ENCODE results near the gene HSPB6.
"Not testable (repeated sequence)": the region's sequence is repeated elsewhere in the genome, so short reads cannot be mapped to it uniquely, and the experiment has no call there.

The HSPB6 gene

DNA sequence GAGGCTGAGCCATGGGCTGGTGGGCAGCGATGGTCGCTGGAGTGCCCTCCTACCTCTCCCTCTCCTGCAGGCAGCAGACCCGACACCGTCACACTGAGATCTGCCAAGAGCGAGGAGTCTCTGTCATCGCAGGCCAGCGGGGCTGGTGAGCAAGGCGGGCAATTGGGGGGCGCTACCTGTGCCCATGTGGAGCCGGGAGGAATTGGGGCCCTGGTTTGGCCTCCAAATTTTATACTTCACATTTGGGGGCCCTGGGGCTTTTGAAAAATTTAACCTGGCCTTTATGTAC lies 28.5 kb upstream of the HSPB6 start:
- no peak for DNase-seq

DNA sequence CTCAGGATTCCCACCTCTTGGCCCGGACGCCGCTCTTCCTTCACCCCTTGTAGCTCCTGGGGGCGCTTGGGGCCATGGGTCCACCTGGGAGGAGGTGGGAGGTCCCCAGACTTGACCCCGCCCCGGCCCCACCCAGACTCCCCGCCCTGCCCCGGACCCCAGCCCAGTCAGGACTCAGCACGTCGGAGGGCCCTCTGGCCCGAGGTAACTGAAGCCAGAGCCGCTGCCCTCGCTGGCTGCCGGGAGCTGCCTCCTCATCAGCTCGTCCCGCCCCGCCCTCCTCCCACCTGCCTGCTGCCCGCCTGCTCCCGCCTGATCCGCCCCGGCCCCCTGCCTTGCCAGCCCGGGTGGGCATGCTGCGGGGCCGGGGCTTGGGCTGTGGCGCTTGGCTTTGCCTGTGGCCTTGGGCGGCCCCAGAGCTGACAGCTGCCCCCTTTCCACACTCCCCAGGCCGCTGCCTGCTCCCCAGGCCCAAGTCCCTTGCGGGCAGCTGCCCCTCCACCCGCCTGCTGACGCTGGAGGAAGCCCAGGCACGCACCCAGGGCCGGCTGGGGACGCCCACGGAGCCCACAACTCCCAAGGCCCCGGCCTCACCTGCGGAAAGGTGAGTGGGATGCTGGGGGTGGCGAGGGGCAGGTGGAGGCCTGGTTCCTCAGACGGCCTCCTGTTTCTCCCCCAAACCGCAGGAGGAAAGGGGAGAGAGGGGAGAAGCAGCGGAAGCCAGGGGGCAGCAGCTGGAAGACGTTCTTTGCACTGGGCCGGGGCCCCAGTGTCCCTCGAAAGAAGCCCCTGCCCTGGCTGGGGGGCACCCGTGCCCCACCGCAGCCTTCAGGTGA lies 27.9 kb upstream of the HSPB6 start:
- no peak for DNase-seq

DNA sequence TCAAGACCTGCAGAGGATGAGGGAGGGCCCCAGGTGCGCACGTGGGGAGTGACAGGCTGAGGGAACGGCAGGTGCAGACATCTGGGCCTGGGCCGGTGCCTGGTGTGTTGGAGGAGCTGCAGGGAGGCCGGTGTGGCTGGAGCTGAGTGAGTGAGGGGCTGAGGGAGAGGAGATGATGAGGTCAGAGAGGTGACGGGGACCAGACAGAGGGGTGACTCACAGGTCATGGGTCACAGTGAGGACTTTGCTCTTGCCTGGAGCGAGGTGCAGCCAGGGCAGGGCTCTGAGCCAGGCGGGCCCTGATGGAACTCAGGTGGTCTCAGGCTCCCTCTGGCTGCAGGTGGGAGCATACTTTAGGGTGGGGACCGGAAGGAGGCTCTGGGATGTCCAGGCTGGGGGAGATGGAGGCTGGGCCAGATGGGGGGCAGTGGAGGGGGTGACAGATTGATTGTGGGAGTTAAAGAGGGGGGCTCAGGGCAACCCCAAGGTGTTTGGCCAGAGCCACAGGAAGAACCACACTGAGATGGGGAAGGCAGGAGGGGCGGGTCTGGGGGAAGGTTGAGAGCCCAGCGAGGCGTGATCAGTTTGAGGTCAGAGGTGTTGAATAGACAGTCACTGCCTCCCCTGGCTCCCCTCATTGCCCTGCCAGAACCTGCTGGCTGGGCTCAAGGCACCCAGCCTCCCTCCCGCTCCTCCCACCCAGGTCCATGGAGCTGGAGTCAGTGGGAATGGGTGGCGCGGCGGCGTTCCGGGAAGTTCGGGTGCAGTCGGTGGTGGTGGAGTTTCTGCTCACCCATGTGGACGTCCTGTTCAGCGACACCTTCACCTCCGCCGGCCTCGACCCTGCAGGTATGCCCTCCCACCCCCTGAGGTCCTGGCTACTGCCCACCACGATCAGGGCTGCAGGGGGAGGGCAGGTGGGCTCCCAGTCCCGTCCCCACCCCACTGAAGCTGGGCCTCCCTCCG lies 26.9 kb upstream of the HSPB6 start:
- DNase-seq: no peak

DNA sequence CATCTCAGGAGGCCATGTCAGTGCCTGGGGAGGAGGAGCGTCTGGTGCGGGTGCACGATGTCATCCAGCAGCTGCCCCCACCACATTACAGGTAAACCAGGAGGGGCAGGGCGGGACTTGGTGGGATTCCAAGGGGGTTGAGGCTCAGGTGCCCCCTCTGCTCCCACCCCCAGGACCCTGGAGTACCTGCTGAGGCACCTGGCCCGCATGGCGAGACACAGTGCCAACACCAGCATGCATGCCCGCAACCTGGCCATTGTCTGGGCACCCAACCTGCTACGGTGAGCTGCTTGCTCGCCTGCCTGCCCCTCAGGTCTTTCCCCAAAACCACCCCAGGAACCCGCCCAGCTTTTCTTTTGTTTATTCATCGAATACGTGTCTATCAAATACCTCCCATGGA lies 25.8 kb upstream of the HSPB6 start:
- no peak for DNase-seq

DNA sequence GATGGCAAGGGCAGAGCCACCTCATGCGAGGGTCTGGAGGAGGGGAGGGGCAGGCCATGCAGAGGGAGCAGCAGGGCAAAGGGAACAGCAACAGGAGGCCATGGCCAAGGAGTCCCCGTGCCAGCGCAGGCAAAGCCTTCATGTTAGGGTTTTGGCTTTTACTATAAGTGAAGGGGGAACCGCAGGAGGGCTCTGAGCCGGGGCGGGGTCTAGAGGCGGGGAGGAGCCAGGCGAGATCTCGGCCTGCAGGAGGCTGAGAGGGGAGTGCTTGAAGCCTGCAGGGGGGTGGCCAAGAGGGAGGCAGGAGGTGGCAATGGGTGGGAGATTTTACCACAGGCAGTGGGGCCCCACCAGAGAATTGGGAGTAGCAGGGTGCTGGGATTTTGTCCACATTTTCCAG lies 24.8 kb upstream of the HSPB6 start:
- no peak for DNase-seq

DNA sequence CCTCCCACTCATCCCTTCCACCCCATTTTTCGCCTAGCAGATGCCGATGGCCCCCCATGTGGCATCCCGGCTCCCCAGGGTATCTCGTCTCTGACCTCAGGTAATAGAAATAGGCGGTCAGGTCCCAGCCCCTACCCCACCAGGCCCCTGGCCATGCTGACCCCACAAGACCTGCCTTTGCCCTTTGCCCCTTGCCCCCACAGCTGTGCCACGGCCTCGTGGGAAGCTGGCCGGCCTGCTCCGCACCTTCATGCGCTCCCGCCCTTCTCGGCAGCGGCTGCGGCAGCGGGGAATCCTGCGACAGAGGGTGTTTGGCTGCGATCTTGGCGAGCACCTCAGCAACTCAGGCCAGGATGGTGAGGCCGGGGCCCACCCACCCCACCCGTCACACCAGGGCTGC lies 23.9 kb upstream of the HSPB6 start:
- DNase-seq: no peak

DNA sequence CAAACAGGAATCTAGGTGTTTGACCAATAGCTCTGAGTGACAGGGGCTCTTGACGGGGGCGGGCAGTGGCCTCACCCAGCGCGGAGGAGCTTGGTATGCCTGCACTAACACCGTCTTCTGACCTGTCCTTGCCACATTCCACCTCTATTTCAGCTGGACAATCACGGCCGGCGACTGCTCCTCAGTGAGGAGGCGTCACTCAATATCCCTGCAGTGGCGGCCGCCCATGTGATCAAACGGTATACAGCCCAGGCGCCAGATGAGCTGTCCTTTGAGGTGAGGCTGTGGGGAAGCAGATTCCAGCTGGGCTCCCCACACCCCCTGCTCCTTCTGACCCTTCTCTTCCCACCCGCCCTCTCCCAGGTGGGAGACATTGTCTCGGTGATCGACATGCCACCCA lies 23.2 kb upstream of the HSPB6 start:
- no peak for DNase-seq

DNA sequence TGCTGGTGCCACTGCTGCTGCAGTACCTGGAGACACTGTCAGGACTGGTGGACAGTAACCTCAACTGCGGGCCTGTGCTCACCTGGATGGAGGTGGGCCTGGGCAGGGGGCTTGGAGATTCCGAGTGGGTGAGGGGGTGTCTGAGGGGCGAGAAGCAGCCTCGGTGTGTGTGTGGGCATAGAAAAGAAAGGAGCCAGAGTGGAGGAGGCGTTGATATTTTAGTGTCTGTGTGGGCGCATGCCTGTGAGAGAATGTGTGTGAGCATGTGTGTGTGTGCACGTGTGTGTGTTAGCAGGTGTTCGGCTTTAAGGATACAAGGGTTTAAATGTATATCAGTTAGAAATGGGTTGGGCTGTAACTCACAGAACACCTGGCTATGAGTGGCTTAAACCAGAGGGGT lies 22.2 kb upstream of the HSPB6 start:
- DNase-seq: no peak

DNA sequence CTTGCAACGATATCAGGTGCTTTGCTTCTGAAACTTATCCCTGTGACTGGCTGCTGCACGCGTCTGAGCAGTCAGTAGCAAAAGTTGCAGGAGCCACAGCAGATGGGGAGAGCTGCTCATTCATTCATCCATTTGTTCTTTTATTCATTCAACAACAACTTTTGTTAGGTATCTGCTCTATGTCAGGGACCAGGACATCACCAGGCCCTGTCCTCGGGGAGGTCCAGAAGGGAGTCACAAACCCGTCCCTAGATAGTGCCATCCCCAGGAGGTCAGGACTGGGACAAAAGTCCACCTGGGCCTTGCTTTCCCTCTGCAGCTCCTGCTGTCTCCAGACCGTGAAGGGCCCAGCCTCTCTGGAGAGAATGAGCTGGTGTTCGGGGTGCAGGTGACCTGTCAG lies 21.1 kb upstream of the HSPB6 start:
- DNase-seq: no peak

DNA sequence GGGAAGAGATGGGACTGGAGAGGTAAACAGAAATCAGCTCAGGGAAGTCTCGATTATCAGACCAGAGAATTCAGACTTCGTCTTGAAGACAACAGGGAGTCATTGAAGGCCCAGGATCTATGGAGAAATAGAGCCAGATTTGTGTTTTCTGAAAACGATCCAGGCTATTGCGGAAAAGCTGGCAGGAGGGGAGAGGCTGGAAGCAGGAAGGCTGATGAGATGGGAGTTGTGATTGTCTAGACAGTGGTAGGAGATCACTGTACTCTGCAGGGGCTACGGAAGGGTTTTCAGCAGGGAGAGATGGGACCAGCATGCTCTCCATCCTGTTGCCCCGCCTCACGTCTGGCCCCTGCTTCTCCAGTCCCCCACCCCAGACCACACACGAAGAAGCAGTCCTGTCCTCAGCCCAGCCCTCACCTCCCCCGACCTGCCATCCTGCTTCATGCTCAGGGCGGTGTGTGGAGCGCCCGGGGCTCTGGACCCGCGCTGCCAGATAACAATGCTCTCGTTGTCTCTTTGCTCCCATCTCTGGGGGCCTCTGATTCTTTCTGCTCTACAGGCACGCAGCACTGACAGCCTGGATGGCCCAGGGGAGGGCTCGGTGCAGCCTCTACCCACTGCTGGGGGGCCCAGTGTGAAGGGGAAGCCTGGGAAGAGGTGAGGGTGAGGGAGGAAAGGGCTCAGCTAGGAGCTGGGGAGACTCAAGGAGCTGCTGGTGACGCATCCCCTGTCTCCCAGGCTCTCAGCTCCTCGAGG lies 20.4 kb upstream of the HSPB6 start:
- DNase-seq: no peak

DNA sequence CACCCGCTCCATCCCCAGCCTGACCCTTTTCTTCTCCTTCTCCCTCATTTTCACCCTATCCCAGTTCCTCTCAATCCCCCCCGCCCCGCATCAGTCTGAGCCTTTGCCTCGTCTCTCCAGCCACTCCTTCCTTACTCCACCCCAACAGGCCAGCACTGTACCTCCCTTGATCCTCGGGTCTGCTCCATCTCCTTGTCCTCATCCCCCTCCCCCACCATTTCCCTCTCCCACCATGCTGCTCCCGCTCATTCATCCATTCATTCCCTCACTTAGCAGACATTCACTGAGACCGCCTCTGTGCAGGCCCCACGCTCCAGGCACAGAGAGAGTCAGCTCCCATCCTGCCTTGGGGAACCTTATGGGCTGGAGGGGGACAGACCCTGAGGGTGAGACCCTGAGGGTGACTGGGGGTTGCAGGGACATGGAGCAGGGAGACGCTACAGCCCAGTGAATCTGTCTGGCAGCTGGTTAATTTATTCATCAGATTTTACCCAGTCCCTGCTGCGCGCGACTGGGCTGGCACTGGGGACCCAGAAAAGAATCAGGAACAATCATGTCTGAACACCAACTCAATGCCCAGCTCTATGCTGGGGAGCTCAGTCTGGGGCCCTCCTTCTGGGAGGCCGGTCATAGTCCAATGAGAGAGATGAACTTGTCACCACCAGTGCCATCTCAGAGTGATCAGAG lies 19.4 kb upstream of the HSPB6 start:
- DNase-seq: no peak

DNA sequence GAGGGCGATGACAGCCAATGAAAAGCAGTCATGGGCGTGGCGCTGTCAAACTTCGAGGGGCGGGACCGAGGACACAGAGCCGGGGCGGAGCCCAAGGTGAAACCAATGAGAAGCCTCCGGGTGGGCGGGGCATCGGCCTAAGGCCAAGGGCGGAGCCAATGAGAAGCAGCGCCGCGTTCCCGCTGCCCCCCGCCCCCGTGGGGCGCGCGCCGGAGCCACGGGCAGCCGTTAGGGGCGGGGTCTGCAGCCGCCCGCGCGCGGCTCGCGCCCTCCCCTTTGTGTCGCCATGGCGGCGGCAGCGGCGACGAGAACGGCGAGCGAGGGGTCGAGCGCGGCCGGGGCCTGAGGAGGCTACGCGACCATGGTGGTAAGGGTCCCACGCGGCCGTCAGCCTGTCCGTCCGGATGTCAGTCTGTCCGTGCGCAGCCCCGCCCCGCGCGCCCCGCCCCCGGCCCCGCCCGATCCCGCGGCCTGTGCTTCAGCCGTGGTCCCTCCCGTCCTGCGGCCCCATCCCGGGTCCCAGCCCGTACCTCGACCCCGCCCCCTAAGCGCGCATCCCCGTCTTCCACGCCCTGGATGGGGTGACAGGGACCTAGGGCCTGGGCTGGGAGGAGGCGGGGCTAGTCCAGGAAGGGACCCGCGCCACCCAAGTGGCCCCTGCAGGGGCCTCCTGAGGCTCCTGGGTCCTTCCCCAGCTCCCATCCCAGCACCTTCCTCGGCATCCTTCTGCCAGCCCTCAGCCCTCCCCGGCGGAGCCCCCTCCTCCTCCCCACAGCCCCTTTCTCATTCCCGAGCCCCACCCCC lies 18.7 kb upstream of the HSPB6 start, which contains the start of gene ARHGAP33:
Gene ARHGAP33, plus strand, starts transcription at position 267 of the 804 bp plus-strand sequence. Its CDS starts 95 bp downstream, at position 362.
- peak; percentile 96 for DNase-seq

DNA sequence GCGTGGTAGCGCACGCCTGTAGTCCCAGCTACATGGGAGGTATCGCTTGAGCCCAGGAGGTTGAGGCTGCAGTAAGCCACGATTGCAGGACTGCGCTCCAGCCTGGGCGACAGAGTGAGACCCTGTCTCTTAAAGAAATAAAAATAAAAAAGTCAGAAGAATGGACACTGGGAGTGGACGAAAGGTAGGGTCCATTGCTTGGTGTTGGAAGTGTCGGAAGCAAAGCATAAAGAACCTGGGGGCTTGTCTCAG lies 18.1 kb upstream of the HSPB6 start:
- DNase-seq: no peak

DNA sequence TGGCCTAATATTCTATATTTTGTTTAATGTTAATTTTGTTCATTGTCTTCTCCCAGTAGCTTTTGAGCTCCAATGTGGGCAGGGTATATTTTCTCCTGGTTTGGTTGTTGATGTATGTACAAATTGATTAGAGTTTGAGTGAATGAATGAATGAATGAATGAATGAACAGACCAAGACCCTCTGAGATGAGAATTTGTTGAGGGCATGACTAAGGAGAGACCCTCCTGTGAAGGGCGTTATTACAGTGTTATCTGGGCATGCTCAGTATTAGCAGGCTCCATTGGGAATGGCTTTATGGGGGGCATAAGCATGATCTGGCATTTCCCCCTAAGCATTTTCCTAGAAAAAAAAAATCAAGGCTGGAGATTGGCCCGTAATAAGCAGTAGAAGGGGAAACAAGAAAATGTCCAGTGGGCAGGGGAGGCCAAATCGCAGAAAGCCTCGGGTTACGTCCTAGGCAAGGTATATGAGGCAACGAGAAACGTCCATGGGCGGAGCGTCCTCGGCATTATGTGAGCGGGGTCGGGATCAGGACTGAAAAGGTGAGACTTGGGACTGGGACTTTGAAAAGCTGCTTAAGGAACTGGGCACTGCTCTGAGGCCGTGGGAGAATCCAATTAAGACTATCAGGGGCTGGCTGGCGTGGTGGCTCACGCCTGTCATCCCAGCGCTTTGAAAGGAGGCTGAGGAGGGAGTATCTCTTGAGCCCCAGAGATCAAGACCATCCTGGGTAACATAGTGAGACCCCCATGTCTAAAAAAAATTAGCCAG lies 17.6 kb upstream of the HSPB6 start:
- no peak for DNase-seq

DNA sequence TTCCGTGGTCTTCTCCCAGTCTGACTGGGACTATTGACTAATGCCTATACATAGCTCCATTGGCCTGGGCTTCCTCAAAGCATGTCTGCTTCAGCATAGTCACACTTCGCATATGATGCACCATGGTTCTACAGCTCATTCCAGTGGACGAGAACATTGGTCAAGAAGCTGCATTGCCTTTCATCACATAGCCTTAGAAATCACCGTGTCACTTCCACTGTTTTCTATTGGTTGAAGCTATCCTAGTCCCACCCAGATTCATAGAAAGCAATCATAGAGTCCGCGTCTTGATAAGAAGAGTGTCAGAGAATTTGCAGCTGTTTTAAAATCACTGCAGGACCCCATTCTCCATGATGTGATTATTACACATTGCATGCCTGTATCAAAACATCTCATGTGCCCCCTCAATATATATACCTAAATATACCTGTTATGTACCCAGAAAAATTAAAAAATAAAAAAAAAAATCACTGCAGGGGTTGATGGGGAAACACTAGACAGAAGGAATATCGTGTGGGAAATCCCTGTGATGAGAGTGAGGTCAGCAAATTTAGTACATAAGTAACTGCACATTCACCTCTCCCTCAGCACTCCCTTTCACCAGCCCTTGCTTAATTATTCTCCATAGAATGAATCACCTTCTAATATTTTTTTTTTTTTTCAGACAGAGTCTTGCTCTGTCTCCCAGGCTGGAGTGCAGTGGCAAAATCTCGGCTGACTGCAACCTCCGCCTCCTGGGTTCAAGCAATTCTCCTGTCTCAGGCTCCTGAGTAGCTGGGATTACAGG lies 16.4 kb upstream of the HSPB6 start:
- no peak for DNase-seq

DNA sequence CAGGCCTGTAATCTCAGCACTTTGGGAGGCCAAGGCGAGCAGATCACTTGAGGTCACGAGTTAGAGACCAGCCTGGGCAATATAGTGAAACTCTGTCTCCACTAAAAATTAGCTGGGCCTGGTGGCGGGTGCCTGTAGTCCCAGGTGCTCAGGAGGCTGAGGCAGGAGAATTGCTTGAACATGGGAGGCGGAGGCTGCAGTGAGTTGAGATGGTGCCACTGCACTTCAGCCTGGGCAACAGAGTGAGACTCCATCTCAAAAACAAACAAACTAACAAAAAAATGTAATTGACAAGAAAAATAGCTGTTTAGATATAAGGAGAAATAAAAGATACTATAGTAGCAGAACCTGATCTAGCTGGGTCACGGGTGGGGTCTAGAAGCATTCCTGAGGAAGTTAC lies 15.5 kb upstream of the HSPB6 start:
- not testable (repeated sequence) for DNase-seq

DNA sequence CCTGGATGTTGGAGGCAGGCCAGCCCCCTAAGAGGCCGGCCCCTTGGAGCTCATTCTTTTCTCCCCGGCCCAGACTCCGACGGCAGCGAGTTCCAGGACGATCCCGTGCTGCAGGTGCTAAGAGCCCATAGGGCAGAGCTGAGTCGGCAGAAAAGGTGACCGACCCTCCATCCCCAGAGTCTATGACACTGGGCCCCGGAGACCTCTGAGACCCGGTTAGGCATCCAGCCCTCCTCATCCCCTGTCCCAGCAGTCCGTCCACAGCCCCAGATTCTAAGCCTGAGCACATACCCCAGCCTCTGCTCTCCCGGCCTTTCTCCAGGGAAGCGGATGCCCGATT lies 11.2 kb upstream of the HSPB6 start:
- no peak for DNase-seq

DNA sequence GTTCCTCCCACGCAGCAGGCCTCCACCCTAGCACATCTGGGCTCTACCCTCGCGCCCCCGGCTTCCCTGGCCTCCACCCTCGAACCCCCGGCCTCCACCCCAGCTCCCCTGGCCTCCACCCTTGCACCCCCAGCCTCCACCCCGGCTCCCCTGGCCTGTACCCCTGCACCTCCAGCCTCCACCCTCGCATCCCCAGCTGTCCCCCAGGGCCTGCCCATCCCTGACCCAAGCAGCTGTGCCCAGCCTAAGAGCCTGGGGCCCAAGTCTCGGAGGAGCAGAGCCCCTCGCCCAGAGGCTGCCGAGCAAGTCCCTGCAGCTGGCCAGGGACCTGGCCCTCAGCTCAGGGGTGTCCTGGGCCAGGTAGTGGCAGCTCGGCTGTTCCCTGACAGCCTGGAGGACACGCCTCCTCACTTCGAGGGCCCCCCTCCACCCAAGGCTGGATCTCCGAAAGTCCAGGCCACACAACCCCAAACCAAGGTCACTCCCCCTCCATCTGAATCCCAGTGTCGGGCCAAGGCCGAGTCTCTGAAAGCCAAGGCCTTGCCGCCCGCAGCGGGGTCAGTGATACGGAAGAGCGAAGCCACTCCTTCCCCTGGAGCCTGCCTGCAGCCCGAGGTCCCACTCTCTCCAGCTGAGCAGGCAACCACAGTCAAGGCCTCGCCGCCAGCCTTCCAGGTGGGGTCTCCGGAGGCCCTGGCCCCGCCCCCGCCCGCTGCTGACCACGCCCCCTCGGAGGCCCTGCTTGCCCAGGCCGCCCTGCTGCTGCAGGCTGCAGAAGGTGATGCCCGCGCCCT lies 10.7 kb upstream of the HSPB6 start:
- no peak for DNase-seq

DNA sequence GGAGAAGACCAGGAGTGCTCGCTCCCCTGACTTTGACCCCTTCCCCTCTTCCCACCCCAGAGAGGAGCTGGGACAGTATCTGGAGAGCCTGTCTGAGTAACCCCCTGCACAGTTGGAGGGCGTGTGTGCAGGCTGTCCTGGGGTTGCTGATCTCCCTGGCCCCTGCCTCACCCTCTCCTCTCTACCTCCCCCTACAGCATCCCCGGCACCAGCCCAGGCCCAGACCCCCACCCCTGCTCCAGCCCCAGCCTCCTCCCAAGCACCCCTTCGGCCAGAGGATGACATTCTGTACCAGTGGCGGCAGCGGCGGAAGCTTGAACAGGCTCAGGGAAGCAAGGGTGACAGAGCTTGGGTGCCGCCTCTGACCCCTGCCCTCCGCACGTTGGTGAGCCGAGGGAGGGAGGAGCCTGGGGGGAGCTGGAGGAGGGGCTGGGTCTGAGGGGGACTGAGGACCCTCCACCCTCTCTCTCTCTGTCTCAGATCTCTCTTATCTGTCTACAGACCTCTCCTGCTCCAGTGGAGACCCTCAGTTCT lies 9.8 kb upstream of the HSPB6 start:
- no peak for DNase-seq

Data from fibroblast of skin of right quadriceps (primary cell).